Measurements from ENCODE around the gene C1orf226.

The C1orf226 gene

GRCh38 chr1:162384601-162385279 lies 3.2 kb downstream of the C1orf226 start:
- DNase-seq (ENCODE audit: low read depth) = no peak

- DNase-seq (ENCODE audit: low read depth) = no peak
Observed at GRCh38 chr1:162385280-162385623, 3.7 kb downstream of the C1orf226 start.

DNA sequence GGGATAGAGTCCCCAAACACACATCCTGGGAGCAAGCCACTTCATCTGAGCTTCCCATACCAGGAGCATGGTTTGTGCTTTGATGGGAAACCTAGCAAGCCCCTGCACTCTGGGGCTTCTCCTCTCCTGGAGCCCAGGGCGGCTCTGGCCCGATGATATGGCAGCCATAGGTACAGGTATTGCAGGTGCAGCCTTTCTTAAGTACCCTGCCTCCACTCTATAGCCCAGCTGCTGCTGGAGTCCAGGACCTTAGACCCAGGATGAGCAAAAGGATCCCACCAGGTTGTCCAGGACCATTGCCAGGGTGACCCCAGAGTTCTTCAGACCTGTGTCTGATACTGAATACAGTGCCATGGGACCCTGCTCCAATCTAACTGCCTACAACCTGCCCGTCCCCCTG lies 4.2 kb downstream of the C1orf226 start:
- DNase-seq (ENCODE audit: low read depth) = no peak

DNA sequence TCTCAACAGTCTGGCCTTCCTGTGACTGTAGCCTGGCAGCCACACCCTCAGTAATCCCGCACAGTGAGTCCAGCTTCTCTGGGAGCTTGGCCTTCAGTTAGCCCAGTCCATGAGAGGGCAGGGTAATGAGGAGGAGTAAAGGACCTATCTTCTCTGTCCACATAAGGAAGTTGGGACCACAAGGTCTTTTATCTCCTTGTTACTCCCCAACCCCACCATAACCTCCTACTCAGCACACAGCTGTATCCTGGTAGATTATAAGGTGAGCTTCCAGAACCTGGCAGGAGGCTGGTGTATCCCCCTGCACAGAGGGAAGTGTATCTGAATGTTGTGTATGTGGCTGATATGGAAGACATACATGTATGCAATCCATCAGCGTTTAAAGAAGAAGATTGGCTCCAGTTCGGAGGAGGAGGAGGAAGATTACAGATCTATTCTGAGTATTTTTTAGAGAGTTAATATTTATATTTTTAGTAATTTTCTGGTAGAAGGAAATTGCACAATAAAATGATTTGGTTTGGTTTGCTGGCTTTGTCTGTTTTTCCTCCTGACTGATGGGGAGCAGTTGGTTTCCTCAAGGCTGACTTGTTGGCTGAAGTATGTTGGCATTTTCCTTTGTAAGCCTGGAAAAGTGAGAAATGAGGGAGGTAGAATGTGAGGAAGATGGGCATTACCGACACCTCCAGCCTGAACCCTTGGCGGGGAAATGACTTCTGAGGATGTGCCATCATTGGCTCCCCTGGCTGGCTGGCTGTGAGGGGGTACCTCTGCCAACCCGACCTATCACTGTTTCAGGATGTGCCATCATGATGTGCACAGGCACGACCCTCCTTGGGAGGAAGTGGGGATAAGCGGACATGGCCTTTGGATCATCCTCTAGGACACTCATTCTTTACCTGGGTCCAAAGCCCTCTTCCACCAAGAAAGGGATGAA lies 5.0 kb downstream of the C1orf226 start:
- no peak for DNase-seq (ENCODE audit: low read depth)

DNA sequence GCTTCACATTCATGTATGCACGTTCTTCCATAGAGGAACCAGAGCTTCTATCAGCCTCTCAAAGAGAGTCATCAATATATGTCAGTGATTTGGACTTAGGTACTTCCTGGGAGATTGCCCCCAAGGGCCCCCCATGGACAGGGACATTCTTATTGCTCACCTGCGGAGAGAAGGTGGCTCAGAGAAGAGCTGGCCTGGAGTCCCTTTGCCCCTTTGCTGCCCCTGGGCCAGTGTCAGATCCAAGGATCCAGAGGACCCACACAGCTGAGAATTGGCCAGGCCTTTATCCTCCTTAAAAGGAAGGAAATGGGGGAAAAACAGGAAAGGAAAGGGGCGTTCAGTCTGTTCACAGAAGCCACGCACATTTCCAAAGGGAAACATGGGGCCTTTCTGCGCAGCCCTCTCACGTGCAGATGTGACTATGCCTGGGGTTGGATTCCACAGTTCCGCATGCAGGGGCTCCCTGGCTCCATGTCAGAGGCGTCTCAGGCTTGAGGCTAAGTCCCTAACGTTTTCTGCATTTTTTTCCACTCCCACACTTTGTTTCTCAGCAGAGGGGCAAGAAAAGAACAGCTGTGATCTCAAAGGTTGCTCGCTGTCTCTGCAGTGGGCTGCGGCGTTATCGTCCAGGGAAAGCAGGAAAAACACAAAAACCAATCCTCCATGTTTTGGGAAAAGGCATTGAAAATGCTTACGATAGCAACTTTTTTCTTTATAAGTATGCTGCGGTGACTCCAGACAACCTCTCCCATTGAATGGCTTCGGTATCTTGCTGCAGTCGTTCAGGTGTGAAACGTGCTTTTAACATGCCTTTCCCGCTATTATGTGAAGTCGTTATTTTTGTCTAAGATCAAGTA lies 5.9 kb downstream of the C1orf226 start:
- no peak for DNase-seq (ENCODE audit: low read depth)

DNA sequence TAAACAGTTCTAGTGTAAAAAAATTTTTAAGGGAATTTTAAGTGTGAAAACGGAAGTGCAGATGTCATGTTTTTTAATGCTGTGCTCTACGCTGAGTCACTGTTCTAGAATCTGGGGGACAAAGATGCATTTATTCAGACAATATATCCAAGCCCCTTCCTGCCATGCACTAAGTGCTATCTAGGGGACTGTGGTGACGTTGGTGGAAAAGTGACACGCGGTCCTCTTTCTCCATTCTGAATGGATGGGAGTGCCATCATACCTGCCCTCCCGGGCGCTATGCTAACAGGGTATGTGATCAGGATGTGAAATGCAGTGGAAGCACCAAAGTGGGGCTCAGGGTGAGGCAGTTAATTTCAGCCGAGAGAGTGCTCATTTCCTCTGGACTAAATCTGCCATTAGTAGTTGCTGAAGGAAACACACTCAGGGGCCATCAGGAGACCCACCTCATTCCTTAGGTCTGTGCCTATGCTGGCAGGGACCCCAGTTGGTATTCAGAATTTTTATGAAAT lies 6.6 kb downstream of the C1orf226 start:
- DNase-seq (ENCODE audit: low read depth) = no peak

DNA sequence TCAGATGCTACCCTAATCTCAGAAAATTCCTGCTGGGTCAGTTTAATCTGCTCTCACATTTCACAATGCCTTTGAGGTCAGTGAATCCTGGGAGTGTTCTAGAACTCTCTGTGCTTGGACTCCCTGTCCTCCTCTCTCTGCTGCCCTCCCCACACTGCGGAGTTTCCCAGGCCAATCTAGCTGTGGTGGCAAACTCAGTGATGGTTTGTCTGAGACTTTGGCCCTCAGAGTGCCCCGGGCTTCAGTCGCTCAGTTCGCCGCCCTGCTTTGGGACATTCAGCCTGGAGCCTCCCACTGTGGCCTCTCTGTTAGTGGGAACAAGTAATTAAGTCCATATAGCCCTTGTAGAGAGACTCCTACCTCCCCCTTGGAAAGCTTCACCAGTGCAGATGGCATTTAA lies 7.1 kb downstream of the C1orf226 start:
- DNase-seq (ENCODE audit: low read depth) = no peak

DNA sequence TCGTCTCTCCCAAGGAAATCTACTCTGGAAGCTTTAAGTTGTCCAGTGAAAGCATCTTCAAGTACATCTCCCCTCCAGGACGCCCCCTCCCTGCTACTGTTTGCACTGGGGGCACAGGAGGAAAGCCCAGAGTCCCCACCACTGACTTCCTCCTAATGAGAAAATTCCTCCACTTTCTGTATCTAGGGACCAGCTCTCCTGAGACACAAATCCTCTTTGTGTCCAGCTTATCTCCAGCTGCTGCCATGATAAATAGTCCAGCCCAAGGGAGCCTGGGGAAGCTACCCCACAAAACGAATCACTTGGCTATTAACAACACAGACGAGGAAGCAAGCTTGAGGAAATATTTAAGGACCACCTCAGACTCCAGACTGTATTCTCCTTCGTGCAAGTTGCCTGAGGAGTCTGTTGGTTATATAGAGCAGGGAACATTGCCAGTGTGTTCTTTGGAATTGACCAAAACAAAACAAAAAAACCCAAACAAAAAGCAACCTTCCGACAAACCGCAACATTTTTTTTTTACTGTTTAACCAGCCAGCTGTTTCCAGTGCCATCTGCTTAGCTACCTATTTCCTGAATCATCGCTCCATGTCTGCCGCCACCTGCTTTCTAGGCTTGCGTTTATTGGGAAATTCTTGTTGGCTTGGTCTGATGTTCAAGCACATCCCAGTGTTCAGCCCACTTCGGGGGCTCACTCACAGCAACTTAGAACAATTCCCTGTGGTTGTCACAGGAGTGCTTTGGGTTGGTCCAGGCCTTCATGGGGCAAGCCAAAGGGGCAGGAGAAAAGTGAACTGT lies 7.7 kb downstream of the C1orf226 start:
- no peak for DNase-seq (ENCODE audit: low read depth)

DNA sequence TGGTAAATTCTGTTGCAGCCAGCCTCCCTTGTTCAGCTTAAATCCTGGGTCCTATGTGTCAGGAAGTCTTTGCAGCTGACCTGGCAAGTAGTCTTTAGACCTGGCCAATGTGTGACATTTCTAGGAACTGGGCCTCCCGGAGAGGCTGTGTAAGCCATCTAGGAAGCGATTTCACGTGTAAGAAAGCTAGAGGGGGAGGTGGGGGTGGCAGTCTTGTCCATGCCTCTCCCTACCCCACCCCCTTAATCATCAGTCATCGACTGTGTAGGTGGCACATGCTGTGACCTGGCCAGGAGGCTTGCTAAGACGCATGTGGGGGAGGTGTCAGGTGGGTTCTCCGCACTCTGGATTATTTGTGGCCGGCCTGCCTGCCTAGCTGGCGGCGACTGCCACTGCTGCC lies 8.4 kb downstream of the C1orf226 start:
- no peak for DNase-seq (ENCODE audit: low read depth)

DNA sequence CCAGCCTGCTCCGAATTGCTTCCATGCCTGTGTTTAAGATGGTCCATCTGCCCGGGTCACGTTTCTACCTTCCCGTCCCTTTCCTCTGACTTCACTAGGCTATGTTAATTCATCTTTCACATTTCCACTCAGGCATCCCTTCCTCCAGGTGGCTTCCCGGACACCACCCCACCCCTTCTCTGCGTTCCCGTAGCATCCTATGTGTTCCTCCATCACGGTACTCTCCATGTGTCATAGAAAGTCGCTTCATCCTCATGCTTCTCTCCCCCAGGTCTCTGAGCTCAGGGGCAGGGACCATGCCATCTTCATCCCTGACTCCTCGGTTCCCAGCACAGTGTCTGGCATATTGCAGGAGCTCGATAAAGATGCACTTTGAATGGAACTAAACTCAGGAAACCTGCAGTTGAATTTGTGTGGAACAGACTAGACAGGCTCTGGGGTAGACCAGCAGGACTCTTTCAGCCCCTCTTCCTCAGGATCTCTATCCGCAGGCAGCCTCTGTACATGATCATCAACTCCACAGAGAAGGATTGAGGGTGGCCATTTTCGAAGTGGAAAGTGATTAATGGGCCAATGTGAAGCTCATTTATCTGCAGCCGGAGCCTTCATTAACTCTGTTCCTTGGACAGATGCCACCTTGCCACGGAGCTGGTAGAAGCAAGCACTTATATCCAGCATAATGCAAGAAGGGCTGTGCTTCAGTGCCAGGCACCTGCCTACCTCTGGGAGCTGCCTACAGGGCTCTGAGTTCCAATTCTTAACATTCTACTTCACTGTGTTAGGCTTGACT lies 9.1 kb downstream of the C1orf226 start:
- no peak for DNase-seq (ENCODE audit: low read depth)

DNA sequence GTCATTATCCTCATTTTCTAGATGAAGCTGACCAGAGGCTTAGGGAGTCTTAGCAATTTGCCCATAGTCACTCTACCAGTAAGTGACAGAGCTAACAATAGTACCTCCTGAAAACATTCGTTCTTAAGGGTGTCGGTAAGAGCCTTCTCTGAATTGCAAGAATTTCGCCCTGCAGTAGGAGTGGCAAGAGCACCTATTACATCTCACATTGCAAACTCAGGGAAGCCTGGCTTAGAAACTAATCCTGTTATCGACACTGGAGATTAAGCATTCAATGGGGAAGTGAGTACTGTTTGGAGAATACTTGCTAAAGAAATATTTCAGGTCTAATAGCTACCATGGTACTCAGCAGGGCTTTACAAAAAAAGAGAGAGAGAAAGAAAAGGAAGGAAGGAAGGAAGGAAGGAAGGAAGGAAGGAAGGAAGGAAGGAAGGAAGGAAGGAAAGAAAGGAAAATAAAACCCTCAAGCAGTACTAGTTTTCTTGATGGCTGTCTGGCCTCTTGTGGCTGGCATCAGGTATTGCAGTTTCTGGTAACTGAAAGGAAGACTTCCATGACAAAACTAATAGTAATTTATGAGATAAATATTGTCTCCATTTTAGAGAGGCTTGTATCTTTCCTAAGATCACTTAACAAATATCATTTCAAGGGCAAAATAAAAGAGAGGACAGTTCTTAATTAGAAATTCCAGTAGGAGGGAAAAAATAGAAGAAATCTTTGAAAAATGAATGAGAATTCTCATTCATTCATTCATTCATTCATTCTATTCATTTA lies 10.4 kb downstream of the C1orf226 start:
- DNase-seq (ENCODE audit: low read depth) = no peak

GRCh38 chr1:162396201-162396906 lies 14.8 kb downstream of the C1orf226 start:
- no peak for DNase-seq (ENCODE audit: low read depth)

DNA sequence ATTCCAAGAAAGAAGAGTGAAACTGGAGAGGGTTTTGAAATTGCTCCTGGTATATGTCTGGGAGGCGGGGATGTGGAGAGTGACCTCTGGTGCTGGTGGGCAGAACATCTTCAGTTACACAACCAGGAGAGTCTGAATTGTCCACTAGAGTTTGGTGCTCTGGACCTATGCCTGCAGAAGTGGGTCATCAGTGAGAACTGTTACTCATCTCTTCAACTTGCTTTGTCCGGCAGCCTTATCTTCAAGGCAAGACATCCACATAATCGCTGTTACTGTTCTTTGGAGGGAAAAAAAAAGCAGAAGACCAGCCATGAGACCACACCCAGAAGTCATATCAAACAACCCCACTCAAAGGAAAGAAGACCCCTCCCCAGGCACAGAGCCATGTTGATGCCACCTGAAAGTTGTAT lies 15.5 kb downstream of the C1orf226 start:
- no peak for DNase-seq (ENCODE audit: low read depth)

DNA sequence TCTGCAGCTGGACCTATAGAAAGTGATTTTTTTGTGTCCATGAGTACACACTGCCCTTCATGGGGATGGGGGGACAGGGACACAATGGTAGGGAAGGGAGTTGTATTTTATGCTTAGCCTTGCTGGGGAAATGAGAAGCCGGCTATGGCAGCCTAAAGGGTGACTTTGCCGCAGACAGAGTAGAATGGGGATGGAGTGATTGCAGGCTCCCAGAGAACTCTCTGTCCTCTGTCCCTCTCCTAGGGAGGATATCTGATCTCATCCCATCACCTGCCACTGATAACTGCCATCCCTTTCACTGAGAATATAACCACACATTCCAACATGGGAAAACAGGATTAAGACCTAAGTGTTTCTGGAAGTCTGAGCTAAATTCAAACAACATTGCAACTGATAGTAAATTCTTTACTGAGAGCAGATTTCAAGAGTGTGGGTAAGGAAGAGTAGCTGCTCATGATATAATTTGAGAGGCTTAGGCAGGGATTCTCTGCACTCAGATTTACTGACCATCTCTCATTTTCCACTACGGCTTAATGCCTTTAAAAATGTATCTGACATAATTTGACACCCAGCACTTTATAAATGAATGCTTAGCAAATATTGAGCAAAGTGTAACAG lies 16.5 kb downstream of the C1orf226 start:
- no peak for DNase-seq (ENCODE audit: low read depth)

DNA sequence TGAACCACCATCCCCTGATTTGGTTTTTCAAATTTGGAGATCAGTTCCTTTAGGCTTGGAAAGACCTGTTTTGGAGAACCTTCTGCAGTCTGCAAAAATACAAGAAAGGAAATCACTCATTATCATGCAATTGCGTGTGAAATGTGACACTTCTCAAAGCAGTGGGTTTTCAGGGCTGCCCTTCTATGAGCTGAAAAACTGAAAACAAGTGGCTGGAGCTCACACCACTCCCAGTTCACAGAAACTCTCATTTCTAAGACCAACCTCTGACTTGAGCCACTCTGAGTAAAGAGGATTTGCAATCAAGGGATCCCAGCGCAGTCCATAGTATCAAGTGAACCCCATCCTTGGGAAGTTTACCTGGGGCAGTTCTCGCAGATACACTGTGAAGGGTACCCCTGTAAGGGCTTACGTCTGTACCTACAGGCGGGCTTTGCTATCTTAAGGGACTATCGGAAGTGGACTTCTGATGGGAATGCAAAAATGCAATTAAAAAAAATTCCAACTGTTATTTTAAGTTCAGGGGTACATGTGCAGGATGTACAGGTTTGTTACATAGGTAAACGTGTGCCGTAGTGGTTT lies 17.6 kb downstream of the C1orf226 start:
- no peak for DNase-seq (ENCODE audit: low read depth)

- DNase-seq (ENCODE audit: low read depth) = no peak
Observed at GRCh38 chr1:162400790-162401355, 19.3 kb downstream of the C1orf226 start.

DNA sequence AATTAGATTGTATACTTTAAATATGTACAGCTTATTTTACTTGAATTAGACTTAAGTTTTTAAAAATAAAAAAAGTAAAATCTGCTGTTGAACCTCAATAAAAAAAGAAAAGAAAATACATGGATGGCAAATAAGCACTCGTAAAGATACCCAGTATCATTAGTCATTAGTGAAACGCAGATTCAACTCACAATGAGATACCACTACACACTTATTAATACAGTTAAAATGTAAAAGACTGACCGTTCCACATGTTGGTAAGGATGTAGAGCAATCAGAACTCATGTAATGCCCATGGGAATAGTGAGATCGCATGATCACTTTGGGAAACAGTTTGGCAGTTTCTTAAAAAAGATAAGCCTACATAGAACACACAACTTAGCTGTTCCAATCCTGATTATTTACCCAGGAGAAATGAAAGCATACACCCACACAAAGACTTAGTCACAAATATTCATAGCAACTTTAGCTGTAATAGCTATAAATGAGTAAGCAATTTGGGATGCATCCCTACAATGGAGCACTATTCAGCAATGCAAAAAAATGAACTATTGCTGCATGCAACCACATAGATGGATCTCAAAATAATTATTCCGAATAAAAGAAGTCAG lies 23.1 kb downstream of the C1orf226 start:
- DNase-seq (ENCODE audit: low read depth) = no peak

DNA sequence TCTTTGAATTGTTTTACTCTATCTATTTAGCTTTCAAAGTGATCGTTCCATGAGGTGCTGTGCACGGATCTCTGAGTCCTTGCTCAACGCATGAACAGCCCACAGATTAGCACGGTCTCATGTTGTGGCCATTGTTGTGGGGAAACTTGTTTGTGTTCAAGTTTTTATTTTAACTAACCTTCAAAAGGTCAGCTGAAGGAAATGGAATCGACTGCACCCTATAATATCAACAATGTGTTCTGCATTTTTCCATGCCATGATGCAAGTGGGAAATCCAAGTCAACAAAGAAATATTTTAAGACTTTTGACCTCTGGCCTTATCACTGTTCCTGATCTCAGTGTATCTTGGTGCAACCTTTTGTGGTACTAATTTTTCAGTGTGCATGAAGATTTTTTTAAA lies 24.3 kb downstream of the C1orf226 start:
- DNase-seq (ENCODE audit: low read depth) = no peak

Measured in activated T-helper 9 cell treated with anti-CD3 and anti-CD28 coated beads, Interleukin-2, amount 50 U/mL, for 16 hours (primary cell).